Spleen (tissue), 7 donors: Measurements from ENCODE around the gene PGAP3.

Experiments
- CTCF ChIP-seq, 11 experiments: fragments of 200-600 bp in 7 of 11; fragments of 450-650 bp in 4 of 11; sonication (generic) in 4 of 11; IDR thresholded peaks in 8 of 11; conservative IDR thresholded peaks in 3 of 11; 1 replicate in 7 of 11; 2 replicates in 4 of 11; pipeline versions ENCODE4 v1.4.0 to v1.8.0; 2016 to 2021; ENCODE audit warnings: antibody characterized with exemption in 11 of 11, inconsistent platforms in 4 of 11, mild to moderate bottlenecking in 1 of 11
- POLR2A ChIP-seq, 3 donors: fragments of 450-650 bp; IDR thresholded peaks; one replicate each; pipeline ENCODE4 v1.5.1; 2017; ENCODE audit warnings: antibody characterized with exemption in 3 of 3, mild to moderate bottlenecking in 1 of 3
- donor health status: DM: no; HTN: no; CAD: no; lungs with moderate emphysema.
- donor health status: DM: no; HTN: no; CAD: no.
- donor health status: DM: no; HTN: no; CAD: no.

DNA sequence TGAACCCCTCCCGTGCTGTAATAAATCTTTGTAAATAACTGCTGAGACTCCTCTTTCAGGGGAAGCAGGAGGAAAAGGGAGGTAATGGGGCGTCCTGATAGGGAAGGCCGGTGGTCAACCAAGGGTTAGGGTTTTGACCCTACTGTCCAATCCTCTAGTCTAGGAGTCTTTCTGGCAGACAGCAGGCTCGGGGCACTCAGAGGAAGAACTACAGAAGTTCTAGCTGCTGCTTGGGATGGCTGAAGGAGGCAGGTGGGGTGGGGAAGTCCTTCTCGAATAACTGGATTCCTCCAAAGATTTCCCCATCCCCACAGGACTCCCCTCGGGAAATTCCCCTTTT lies 51.3 kb downstream of the PGAP3 start:
- TF ChIP-seq CTCF (IDR thresholded peaks at IDR 0.05 in 8 of 11, conservative IDR thresholded peaks at IDR 0.05 in 3 of 11) (no peak), POLR2A (IDR thresholded peaks at IDR 0.05) (no peak)
